Activated T-helper 2 cell treated with anti-CD3 and anti-CD28 coated beads, Interferon-gamma antibody, Interleukin-2, Interleukin-4, amounts not matched to agents 10 μg/mL and 5 μg/mL and 100 μg/mL, durations not matched to agents 14 hours and 24 hours and 36 hours (primary cell): ENCODE measurements around the gene DAPK1. TPM values are rescaled to one million over a fixed set of nuclear protein-coding genes. Genes with fewer than 3 reads are reported as not detected.

ENCODE experiments used
- DNase-seq: peaks from one replicate; pipeline ENCODE4 v3.0.0; 2021; ENCODE audit warnings: low spot score
- H3K27ac Mint-ChIP-seq: one replicate; pipeline ENCODE4 v1.8.0; 2021; ENCODE audit warnings: mixed read lengths
- H3K27me3 Mint-ChIP-seq: one replicate; pipeline ENCODE4 v1.8.0; 2021; ENCODE audit warnings: low read depth, mixed read lengths
- H3K36me3 Mint-ChIP-seq: one replicate; pipeline ENCODE4 v1.8.0; 2021; ENCODE audit warnings: low read depth, mixed read lengths
- H3K4me1 Mint-ChIP-seq: one replicate; pipeline ENCODE4 v1.8.0; 2021; ENCODE audit warnings: low read depth, mixed read lengths
- H3K4me3 Mint-ChIP-seq: one replicate; pipeline ENCODE4 v1.8.0; 2021; ENCODE audit warnings: low read depth, mild to moderate bottlenecking, moderate library complexity, mixed read lengths
- H3K9me3 Mint-ChIP-seq: one replicate; pipeline ENCODE4 v1.8.0; 2021; ENCODE audit warnings: mixed read lengths
- intact Hi-C: fragments of 100-400 bp; cut with micrococcal nuclease; formaldehyde crosslinking; loops from one replicate; pipeline ENCODE4 v1.15.1; 2023
- total RNA-seq: library from RNA; stranded (reverse); gene quantifications from 2 replicates; pipeline ENCODE4 v1.2.3, GENCODE V29; 2022

Gene DAPK1
- total RNA-seq, 1 donor from 2014 or later = 39.1 TPM

GRCh38 chr9:87749335-87750035 is 251.8 kb downstream of the DAPK1 start:
- Mint-ChIP-seq H3K4me1 (no peaks in the 10 kb centered on the region), H3K27me3 (peaks cover 15% of the 10 kb centered on the region), H3K4me3 (no peak overlapping the region), H3K27ac (no peak overlapping the region), H3K36me3 (no peaks in the 10 kb centered on the region), H3K9me3 (peaks cover 8% of the 10 kb centered on the region)
- DNase-seq = no peak
- intact Hi-C loops = no loop called here

- intact Hi-C loops = no loop called here
- H3K36me3 Mint-ChIP-seq = no peaks in the 10 kb centered on the region
- H3K4me3 Mint-ChIP-seq = no peak overlapping the region
- no peaks in the 10 kb centered on the region for H3K4me1 Mint-ChIP-seq
- H3K9me3 Mint-ChIP-seq = peaks cover 8% of the 10 kb centered on the region
- H3K27me3 Mint-ChIP-seq = peaks cover 16% of the 10 kb centered on the region
- H3K27ac Mint-ChIP-seq = no peak overlapping the region
- DNase-seq = no peak
Observed at GRCh38 chr9:87750726-87751125, 253.1 kb downstream of the DAPK1 start.

GRCh38 chr9:87751423-87751822 is 253.8 kb downstream of the DAPK1 start:
- Mint-ChIP-seq H3K4me1 (no peaks in the 10 kb centered on the region), H3K9me3 (peaks cover 8% of the 10 kb centered on the region), H3K27me3 (peaks cover 14% of the 10 kb centered on the region), H3K36me3 (no peaks in the 10 kb centered on the region), H3K27ac (no peak overlapping the region), H3K4me3 (no peak overlapping the region)
- intact Hi-C loops = no loop called here
- no peak for DNase-seq

GRCh38 chr9:87751868-87752267 is 254.2 kb downstream of the DAPK1 start:
- Mint-ChIP-seq H3K9me3 (peaks cover 8% of the 10 kb centered on the region), H3K4me3 (no peak overlapping the region), H3K27ac (no peak overlapping the region), H3K36me3 (no peaks in the 10 kb centered on the region), H3K4me1 (no peaks in the 10 kb centered on the region), H3K27me3 (peaks cover 13% of the 10 kb centered on the region)
- intact Hi-C loops = no loop called here
- DNase-seq = no peak

GRCh38 chr9:87753313-87753712 is 255.6 kb downstream of the DAPK1 start:
- Mint-ChIP-seq H3K27me3 (peaks cover 10% of the 10 kb centered on the region), H3K9me3 (peaks cover 8% of the 10 kb centered on the region), H3K4me3 (no peak overlapping the region), H3K36me3 (no peaks in the 10 kb centered on the region), H3K4me1 (no peaks in the 10 kb centered on the region), H3K27ac (no peak overlapping the region)
- intact Hi-C loops = no loop called here
- DNase-seq = no peak

Other genes starting within 250 kb of the DAPK1 start
- 13.4 and 14.1 TPM in 2 replicates for gene CTSL, start 228.3 kb downstream of the DAPK1 start, total RNA-seq